ENCODE results near the gene ARSG.
"Not testable (repeated sequence)": the region's sequence is repeated elsewhere in the genome, so short reads cannot be mapped to it uniquely, and the experiment has no call there.

The ARSG gene

DNA sequence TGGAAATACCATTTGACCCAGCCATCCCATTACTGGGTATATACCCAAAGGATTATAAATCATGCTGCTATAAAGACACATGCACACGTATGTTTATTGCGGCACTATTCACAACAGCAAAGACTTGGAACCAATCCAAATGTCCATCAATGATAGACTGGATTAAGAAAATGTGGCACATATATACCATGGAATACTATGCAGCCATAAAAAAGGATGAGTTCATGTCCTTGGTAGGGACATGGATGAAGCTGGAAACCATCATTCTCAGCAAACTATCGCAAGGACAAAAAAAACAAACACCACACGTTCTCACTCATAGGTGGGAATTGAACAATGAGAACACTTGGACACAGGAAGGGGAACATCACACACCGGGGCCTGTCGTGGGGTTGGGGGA lies 9.3 kb upstream of the ARSG start:
- DNase-seq = not testable (repeated sequence)

DNA sequence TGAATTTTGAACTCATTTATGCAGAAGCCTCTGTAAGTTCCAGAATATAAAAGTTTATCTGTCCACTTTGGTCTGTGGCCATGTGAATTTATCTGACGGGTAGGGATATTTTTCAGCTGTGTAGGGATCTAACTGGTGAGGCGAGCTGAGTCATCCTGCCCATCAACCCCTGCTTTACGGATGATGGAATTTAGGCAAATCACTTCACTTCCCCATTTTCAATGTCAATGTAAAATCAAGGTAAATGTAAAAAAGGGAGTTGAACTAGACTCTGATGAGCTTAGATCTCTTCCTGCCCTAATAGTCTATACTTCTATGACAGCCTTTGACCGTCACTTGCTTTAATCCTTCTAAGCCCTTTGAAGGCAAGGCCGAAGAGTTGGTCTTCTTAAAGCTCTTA lies 2.9 kb upstream of the ARSG start:
- DNase-seq = no peak

DNA sequence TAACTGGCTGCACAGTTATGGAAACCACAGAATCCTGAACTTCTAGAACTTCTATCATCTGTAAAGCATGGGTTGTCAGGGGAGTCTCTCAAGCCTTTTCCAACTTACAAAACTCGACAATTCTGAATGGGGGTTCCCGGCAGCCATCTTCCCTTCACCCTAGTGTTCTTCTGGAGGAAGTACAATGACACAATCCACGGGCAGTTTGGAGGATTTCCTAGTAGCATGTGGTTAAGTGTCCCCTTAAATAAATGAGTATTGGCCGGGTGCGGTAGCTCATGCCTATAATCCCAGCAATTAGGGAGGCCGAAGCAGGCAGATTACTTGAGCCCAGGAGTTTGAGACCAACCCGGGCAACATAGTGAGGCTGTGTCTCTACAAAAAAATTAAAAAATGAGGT lies 2.5 kb upstream of the ARSG start:
- DNase-seq = peak; percentile 40

DNA sequence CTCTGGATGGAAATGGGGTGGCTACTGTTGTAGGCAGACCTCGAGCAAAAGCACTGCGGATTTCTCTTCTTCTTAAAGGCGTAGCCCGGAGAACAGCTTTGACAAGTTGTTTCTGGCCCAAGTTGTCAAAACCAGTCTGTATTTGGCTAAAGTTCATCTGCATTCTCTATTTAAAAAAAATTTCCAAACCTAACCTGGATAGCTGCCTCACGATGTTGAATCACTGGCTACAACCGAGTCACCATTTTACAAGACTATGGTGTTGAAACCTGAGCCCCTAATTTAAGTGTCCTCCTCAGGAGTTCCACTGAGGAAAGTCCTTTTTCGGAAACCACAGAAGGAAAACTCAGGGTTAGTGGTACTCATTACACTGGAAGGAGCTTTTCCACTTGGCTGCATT lies 1.8 kb upstream of the ARSG start:
- no peak for DNase-seq

GRCh38 chr17:68289936-68290267 lies 1.4 kb upstream of the ARSG start:
- DNase-seq = no peak

- peak; percentile 78 for DNase-seq
Observed at GRCh38 chr17:68290268-68290954, 884 bp upstream of the ARSG start.

DNA sequence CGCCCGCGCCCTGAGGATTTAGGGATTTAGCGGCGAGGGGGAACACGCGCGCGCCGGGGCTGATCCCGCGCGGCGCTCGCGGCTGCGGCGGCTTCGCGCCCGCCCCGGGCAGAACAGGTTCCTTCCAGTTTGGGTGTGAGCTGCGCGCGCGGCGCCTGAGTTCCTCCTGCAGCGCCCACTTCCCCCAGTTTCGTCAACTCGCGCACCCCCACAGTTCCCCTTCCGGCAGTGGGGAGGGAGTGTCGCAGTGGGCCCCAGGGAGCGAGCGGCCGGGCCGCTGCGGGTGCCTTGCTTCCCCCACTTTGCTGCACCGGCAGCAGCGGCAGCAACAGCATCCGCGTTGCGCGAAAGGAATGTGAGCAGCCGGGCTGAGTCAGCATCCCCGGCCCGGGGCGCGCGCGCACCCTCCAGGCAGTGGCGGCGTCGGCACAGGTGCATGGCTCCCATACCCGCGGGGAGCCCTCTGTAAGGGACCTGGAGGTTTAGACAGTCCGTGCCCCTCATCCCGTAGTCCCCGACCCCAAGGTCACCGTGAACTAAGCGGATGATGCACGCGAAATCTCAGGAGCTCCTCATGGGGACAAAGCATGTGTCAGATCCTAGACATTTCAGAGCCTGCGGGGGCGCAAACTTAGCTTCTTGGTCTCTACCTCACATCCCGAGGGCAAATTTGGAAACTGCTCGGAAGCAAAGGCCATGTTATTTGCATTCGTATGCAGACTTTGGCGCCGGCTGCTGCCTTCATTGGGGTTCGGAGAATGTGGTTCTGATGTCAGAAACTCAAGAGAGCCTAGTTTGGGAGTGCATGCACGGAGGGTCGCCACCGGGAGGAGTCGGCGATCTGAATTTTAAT lies 767 bp downstream of the ARSG start:
- DNase-seq = peak; percentile 95

GRCh38 chr17:68292689-68293040 lies 1.4 kb downstream of the ARSG start:
- DNase-seq = no peak

DNA sequence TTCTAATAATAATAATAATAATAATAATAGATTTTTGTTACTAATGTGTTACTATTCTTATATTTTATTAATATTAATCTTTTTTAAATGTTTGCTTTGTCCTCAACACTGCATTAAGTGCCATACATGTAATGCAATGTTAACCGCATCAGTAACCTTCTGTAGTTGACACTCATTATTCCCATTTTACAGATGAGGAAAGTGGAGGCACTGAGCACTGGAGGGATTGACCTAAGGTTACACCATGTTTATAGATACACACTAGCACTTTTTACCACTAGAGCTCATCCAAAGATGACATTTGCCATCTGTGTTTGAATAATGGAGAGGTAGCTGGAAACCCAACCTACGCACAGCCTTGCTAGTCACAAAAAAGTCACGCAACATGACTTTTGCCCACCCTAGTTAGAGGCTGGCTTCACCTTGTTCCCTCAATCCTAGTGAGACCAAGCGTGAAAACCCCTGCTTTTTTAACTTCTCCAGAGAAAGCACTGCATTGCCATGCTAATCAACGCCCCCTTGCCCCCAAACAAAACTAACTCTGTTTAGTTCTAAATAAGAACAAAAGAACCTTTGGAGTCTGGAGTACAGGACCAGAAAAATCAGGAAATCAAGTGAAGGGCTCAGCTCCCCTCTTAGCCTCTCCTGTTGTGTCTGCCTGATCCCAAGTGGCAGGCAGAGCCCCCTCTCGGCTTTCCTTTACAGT lies 2.3 kb downstream of the ARSG start:
- DNase-seq = no peak

DNA sequence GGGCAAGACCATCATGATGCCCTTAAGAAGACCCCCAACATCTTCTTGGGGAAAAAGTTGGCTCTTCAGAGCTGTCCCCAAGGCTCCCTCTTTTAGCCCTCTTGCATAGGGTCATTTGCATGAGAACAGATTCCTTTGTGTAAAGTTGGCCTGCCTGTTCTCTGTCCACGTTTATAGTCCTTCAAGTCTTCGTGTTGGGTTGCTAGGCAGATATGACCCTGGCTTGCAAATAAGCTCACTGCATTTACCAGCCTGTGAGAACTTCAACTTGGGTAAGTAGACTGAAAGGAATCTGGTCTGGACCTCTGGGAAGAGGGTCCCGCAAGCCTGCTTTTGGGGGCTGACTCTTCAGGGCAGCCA lies 2.9 kb downstream of the ARSG start:
- DNase-seq = no peak

GRCh38 chr17:68294617-68295016 lies 3.3 kb downstream of the ARSG start:
- no peak for DNase-seq

- no peak for DNase-seq
Observed at GRCh38 chr17:68295086-68295485, 3.8 kb downstream of the ARSG start.

- peak; percentile 77 for DNase-seq
Observed at GRCh38 chr17:68296217-68297191, 5.2 kb downstream of the ARSG start.

DNA sequence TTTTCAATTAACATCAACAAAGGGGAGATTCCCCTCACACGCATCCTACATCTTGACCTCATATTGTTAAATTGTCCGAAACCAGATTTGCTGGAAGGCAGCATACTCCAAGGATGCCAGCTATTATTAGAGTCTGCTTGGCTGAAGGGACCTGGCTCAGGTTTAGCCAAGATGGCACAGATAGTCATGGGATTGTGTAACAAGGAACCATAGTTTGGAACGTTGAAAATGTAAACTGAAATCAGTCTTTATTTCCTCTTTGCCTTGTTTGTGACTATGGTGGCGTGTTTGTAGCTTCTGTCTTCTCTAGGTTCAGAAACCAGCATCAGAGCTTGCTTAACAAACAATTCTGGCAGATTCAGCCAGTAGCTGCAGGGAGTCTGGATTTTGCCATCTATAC lies 5.9 kb downstream of the ARSG start:
- no peak for DNase-seq

DNA sequence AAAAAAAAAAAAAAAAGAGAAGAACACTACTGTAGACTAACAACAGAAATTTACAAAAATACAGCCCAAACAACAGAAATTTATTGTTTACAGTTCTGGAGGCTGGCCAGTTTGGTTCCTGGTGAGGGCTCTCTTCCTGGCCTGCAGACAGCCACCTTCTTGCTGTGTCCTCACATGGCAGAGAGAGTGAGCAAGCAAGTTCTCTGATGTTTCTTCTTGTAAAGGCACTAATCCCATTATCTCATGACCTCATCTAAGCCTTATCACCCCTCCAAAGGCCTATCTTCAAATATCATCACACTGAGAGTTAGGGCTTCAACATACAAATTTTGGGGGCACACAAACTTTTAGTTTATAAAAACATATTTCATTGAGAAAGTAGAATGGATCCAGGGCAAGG lies 7.3 kb downstream of the ARSG start:
- no peak for DNase-seq

GRCh38 chr17:68299817-68300216 lies 8.5 kb downstream of the ARSG start:
- DNase-seq = no peak

DNA sequence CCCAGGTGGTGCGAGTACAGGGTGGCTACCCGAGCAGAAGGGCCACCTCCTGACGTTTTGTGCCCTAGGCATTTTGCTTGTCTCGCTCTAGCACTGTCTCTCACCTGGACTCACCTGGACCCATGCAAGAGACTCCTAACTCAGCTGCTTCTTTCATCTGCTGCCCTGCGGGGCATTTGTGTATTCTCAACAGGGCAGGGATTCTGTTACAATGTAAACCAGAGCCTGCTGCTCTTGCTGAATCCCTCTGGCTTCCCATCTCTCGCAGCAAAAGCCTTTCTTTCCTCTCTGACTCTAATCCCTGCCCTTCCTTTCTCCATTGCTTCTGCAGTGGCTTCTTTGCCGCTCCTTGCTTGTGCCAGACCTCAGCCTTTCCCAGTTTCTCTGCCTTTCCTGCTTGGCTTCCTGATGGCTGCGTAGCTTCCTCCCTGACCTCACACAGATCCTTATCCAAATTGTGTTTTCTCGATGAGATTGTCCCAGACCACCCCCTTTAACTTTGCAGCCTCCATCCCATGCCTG lies 10.2 kb downstream of the ARSG start:
- DNase-seq = no peak

- no peak for DNase-seq
Observed at GRCh38 chr17:68302066-68302564, 10.8 kb downstream of the ARSG start.

- DNase-seq = no peak
Observed at GRCh38 chr17:68302666-68303065, 11.4 kb downstream of the ARSG start.

GRCh38 chr17:68304706-68305105 lies 13.4 kb downstream of the ARSG start:
- DNase-seq = no peak

DNA sequence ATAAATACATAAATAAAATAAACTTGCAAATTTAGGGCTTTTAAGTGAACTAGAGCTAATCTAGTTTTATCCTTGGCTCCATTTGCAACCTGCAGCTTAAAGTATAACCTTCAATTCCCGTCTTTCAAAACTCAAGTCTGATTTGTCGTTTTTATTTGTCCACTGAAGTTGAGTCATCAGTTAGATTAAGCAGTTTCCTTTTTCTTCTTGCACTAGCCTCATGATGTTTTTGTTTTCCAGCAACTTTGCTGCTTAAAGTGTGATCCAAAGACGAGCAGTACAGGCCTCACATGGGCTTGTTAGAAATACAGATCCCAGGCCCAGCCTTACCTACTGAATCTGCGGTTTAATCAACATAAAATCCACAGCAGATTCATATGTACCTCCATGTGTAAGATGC lies 13.8 kb downstream of the ARSG start:
- no peak for DNase-seq

DNA sequence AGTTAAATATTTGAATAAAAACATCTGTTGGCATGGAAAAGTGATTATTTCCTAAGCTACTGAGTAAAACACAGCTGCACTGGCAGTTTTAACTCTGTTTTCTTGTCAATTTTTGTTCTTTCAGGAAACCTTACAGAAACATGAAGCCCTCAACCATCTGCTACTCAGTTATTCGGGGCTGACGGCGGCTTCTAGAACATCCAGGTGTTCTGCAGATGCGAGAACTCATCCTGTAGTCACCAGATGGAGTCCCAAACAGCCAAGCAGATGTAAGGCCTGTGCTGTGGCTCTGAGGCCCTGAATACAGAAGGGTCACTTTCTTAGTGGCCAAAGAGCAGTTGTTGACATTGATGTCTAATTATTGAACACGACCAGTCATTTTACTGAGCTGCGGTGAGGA lies 15.5 kb downstream of the ARSG start:
- no peak for DNase-seq

DNA sequence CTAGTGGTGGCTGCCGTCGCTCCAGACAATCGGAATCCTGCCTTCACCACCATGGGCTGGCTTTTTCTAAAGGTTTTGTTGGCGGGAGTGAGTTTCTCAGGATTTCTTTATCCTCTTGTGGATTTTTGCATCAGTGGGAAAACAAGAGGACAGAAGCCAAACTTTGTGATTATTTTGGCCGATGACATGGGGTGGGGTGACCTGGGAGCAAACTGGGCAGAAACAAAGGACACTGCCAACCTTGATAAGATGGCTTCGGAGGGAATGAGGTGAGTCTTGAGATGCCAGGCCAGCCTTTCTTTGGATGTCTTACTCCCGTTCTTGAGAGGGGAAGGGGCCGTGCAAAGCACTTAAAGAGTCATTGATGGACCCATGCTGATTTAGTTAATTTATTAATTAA lies 16.1 kb downstream of the ARSG start:
- DNase-seq = no peak

Data from CD4-positive, alpha-beta T cell treated with Interleukin-10 for 1 hour (primary cell).